ELF-1 (cell line): Measurements from ENCODE around the gene NR3C2.

Experiments used
- DNase-seq: peaks from one replicate; pipeline ENCODE4 v3.0.0-alpha.2; 2016; ENCODE audit warnings: low read depth, low spot score

Gene NR3C2

DNA sequence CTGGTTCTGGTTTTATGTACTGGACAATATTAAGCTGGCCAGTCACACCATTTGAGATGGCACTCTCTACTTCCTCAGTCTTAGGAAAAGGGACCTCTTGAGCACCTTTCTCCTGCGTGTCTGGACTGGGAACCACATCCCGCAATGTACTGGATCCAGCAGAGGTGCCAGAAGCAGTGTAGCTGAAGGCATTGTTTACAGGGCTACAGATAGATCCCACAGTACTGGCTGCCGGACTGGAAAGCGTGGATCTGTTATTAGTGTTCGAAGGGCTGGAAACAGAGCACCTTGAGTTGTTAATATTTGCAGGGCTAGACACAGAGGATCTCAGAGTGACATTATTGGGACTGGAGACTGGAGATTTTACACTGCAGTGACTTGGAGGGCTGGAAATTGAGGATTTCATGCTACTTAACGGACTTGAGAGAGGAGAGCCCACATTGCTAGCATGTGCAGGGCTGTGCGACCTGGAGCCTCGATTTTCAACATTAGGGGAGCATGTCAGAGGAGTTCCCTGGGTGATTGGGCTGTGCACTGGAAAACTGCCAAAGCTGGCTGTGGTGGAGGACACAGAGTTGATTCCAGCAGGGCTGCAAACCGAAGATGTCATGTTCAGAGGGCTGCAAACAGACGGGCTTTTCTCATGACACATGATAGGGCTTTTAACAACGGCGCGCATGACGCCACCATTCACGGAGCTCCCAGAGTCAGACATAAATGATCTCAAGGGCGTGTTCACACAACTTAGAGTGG is 6.4 kb downstream of the NR3C2 start:
- DNase-seq = no peak

DNA sequence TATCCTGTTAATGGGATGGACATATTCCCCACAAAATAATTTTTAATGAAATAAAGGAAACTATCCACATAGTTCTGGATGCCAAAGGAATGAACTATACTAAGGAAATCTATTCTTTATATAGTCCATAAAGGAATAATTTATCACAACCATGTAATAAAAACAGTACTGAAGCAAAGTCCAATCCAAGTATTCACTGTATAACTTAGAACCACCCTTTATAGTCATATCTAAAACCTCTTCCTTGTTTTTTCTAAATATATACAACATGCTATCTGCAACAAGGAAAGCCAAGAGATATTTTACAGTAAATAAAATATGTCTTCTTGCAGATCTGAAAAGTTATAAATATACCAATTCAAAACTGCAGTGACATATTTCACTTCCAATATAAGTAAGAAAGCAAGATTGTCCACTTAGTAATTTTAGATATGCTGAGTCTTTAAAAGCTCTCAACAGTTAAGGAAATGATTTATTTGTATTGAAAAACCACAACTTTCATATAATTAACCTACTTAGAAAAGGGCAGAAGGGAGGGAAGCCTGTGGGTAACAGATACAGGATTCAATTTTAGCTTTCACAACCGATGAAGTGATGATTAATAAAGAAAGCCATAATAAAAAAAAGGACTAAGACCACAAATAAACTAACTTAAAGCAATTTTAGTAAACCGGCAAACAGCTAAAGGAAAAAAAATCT is 8.0 kb downstream of the NR3C2 start:
- DNase-seq = no peak

DNA sequence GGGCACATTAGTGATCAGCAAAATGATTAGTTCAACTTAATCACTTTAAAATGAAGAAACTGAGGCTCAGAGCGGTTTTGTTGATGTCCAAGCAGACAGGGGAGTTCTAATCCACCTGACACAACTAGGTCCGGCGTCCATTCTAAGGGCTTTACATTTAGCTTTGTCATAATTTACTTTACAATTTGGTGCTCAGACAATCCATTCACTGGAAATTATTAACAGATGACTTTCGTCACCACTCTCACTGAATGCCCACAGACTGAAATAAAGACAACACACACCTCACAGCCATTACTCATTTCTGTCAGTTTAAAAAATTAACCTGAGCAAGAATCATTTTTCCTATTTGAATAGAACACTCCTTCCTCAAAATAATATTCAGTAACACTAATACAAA is 10.8 kb downstream of the NR3C2 start:
- DNase-seq = no peak

DNA sequence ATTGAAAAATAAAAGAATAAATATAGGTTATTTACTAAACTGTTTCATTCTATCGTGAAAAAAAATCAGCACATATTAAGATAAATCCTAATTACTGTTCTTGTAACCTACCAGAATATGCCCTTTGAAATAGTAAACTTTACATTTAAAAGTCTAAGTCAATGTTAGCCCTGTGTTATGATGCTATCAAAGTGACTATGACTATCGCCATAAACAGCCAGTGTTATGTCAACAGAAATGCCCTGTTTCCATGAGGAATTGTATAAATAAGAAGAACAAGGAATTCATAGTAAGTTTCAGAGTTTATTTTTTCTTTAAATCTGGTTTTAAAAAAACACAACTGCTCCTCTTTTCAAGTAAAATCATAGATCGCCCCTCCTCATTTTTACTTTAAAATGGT is 11.4 kb downstream of the NR3C2 start:
- no peak for DNase-seq

DNA sequence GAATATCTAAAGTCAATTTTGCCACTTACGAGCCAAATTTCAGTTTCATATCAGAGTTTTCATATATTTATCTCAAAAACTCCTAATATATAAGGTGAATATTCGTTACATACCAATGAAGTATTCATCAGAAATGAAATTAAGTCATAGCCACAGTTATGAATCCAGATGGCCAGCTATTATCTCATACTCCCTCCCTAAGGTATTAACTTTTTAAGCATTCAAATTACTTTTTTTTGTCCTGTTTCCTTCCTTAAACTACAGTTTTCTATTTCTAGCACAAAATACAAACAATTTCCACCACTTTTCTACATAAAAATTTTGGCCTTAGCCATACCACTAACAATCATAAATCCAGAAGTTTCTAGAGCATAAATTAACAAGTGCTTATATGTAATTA is 13.0 kb downstream of the NR3C2 start:
- no peak for DNase-seq

DNA sequence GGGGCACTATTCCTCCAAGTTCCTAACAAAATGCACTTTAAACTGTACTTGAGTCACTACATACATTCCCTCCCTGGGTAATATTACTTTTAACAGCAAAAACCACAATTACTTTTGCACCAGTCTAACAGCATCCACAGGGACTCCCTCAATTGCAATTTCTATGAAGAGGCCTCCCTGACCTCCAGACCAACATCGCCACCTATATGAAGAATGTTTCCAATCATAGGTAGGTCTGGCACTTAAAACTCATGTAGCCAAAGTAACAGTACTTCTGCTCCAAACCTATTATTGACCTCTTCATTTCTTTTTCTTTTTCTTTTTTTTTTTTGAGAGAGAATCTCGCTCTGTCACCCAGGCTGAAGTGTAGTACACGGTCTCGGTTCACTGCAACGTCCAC is 15.6 kb downstream of the NR3C2 start:
- no peak for DNase-seq

DNA sequence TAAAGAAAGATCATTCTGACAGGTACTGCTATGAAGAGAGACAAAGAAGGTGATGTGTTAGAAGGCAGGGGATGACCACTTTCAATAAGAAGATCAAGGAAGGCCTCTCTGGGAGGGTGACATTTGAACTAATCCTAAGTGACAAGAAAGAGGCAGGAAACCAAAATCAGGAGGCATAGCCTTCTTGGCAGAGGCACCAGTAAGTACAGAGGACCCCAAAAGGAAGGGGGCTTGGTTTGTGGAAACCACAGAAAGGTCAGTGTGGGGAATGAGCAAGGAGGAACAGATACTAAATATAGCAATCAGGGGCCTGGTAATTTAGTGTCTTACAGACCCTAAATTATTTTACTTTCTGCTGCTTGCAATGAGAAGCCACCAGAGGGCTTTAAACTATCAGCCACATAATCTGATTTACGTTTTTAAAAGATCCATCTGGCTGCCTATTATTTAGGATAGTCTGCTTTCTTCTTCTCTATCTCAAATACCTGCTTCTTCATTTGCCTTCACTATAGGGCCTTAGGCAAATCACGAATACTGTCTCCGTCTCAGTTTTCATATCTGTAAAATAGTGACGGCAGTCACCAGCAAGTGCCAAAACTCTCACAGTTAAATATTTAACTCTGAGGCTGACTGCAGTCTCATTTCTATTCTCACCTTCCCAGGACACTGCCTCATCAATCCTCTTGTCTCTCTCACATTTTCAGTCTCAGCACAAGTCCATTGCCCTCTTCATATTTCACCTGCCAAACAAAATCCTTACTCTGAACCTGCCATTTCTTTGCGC is 16.7 kb downstream of the NR3C2 start:
- DNase-seq = no peak

DNA sequence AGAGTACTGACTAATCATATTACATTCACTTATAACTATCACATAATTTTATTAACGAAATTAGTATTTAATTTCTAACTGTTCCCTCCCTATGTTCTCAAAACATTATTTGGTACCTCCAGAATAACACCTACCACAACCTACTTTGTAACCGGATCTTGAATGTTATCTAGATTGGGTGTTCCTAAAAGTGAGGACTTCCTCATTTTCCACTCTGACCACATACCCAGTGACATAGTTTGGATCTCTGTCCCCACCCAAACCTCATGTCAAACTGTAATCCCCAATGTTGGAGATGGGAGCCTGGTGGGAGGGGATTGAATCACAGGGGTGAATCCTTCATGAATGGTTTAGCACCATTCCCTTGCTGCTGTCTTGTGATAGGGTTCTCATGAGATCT is 21.8 kb downstream of the NR3C2 start:
- DNase-seq = no peak

DNA sequence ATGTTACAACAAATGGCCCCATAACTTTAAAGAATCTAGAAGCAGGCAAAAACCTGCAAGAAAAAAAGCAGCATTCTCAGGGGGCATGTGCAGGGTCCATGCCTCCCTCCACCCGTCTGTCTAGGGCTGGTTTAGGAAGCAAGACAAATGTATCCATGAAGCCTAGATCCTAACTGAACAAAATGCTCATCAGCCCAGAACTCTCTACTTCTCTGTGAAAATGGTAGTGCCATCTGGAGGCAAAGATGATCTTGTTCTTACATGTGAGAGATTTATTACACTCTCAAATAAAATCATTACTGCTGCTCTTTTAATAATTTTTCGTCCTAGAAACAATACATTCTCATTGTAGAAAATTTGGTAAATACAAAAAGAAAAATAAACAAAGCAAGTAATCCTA is 26.7 kb downstream of the NR3C2 start:
- DNase-seq = no peak

DNA sequence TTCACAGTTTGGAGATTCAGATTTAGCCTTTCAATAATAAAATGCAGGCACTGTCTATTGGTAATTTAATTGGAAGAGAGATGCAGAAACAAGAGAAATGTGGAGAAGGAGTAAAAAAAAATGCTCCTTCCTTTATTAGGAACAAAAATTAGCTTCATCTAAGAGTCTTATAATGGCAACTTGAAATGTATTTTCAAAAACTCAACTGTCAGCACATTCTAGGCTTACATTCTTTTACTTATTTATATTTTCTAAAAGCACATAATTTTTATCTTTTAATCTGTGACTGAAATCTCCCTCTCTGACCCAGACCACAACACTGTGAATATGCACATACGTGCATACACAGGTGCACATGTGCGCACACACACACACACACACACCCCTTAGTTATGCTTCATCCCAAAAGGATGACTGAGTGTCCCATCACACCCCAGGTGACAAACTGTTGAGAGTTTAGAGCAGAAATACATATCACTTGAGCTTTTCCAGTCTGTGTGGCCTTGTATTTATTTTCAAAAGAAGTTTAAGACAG is 29.7 kb downstream of the NR3C2 start:
- DNase-seq = no peak

DNA sequence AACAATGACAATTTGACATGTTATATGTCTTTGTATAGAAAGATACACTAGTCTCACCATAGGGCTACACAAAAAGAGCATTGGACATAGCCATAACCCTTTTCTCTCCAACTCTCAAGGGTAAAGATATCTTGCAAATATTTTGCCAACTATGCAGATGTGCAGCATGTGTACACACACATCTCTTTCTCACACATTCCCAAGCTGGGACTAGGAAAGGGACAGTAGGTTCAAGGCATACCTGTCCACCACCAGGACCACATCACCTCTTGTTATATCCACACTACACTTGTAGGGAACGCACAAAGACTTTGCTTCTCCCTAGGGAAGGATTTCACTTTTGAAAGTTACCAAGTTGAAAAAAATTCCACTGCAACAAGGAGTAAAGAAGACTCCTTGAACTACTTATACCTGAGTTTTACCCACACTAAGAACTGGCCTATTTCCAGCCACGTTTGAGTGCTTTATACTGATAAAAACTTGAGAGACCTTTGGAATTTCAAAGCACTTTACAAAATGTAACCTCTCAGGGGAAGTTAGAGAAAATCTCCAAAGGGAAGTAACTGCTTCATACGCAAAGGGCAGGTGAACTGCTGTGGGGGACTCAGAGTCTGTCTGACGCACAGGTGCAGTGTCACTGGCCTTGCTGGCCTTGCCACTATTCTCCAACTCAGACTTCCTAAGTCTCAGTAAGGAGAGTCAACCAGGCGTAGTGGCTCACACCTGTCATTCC is 36.9 kb downstream of the NR3C2 start:
- DNase-seq = no peak

DNA sequence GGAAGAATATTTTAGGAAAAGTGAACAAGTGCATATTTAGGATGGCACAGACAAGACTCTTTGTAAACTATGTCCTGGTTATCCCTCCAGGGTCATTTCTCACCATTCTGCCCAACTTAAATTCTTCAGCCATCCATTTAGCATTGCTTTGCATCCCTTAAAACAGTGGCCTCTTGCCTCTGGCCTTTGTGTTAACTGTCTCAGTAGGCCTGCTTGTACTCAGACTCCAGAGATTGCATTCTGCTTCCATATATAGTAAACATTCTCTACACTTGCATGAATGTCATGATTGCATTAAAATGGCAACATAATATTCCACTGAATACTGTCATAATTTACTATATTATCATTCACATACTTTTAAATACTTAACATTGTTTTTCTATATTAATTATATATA is 43.2 kb downstream of the NR3C2 start:
- peak; percentile 32 for DNase-seq

DNA sequence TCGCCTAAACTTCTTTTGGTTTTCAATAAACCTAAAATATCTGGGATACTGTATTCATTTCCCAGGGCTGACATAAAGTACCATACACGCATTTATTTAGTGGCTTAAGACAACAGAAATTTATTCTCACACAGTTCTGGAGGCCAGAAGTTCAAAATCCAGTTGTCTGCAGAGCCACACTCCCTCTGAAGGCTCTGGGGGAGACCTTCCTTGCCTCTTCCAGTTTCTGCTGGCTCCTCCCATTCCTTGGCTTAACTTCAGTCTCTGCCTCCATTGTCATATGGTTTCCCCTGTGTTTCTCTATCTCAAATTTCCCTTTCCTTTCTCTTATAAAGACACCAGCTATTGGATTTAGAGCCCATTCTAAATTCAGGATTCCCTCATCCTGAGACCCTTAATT is 44.4 kb downstream of the NR3C2 start:
- DNase-seq = no peak

DNA sequence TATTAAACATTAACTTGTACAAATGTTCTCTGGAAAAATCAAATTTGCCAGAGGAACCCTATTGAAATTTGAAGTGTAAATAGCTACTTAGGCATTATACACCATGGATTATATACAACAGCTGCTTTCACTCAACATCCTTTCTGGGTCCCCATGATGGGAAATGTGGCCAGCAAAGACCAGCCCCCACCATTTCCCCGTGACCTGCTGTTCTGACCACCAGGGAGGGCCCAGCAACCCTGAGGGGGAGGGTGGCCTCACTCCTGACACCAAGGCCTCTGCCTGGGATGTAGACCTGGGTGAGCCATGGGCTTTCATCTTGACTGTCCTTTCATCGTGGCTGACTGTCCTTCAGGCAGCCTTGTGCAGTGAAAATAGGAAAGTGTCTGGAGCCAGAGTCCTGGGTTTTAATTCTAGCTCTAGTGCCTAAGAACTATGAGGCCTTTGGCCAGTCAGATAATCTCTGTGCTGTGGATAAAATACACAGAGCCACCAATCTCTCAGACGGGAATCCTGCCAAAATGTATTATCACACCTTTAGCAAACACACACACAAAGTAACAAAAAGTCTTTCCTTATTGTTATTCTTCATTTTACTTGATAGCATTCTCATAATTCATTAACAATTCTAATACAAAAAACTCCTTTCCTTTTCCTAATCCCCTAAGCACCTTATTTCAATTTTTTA is 45.1 kb downstream of the NR3C2 start:
- no peak for DNase-seq

DNA sequence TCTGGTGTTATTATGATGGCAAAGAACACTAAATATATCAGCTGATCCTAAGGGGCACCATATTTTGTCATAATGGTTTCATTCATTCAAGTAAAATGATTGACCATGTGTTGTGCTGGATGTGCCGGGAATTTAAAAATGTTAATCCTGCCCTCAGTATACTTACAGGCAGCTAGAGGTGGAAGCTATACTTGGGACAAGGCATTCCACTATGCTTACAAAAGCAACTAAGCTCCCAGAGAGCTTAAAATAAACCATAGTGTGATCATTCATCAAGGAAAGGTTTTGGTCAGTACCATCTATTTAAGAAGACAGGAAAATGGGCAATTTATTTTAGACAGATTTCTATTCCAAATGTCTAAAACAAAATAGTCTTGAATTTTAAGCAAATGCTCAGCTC is 46.4 kb downstream of the NR3C2 start:
- no peak for DNase-seq

DNA sequence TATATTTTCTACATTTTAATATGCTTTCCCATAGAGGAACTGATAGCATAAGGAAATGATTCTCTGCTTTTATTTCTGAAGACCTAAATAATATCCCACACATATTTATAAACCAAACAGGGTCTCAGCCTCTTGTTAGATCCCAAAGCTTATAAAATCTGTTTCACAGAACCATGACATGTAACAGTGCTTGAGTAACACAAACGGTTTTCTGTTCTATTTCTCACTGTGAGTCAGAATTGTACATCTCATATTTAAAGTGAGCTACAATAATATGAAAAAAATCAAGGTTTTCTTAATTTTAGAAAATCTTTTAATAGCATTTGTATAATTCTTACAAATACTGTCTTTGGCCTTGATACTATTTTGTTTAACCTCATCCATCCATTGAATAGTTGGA is 51.2 kb downstream of the NR3C2 start:
- DNase-seq = no peak

DNA sequence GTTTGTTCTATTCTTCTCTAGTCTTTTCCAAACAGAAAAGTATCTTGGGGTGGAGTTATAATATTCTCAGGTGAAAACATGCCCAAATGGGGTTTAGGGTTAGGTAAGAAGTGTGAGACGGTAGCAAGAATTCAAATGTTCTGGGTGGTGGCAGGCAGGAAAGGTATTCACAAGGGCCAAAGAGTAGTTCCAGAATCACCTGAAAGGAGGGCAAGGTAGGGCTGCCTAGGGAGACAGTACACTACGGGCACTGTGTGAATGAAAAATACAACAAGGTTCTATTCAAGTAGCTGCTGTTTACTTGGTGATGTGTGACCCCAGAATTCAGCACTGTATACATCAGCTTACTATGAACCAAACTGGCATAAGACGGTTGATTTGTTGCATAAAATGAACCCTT is 51.9 kb downstream of the NR3C2 start:
- no peak for DNase-seq

DNA sequence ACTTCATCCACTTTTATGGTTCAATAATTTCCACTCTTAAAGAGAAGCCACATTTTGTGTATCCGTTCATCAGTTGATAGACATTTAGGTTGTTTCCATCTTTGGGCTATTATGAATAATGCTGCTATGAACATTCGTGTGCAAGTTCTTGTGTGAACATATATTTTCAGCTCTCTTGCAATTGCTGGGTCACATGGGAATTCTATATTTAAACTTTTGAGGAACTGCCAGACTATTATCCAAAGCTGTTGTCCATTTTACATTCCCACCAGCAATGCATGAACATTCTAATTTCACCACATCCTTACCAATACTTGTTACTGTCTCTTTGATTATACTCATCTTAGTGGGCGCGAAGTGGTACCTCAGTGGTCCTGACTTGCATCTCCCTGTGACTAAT is 61.9 kb downstream of the NR3C2 start:
- no peak for DNase-seq

DNA sequence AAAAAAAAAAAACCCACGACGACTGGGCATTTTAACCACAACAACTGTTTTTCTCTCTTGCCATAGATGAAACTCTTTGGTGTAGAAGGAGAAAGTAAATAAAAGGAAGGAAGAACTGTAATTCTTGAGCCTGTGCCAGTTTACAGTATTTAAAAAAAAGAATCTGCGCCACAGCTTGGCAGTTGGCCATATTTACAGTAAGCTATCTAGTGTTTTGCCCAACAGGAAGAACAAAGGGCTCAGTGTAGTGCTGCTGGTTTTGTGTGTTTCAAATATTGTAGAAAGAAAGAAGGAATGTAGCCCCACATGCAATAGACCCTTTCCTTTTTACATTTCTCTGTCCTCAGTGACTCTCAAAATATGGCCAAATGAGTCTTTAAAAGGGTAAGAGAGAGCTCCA is 66.1 kb downstream of the NR3C2 start:
- DNase-seq = no peak

DNA sequence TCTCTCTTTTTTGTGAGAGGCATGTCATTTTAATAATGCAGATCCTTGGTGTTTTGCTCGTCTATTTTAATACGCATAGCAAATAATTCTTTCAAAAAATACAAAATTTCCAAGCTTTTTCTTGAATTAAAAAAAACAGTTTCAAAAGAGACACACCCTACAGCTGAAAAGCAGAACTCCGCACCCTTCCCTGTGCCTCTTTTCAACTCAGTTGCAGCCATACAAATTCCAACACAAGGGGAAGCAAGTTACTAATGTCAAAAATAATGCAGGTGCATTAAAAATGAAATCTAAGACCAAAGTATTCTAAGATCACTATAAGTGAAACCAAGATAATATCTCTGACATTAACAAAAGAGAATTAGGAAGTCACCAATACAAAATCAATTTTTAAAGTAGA is 66.6 kb downstream of the NR3C2 start:
- no peak for DNase-seq

DNA sequence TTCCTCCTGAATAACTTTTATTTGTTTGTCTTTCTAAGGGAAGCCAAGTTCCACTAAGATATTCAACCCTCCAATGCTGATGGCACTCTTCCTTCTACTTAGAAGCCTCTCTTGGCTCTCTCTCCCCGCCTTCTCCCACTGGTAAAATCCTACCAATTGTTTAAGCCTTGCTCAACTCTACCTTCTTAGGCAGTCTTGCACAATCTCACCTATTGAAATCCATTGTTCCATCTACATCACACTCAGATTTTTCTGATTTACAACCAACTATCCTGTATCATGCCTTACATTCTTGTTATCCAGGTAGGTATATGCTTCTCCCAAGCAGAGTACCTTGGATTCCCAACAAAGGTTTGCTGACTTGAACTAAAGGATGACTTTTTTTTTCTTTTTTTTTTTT is 69.1 kb downstream of the NR3C2 start:
- DNase-seq = no peak
